C4-2B (cell line): Measurements from ENCODE around the gene GUCY1B1.

Experiments used
- H3K27ac ChIP-seq: fragments of 450-650 bp; 2 replicates; pipeline ENCODE4 v1.5.1; 2017
- ZFX ChIP-seq: fragments of 450-650 bp; IDR thresholded peaks from 2 replicates; pipeline ENCODE4 v1.6.1; 2017
- TF ChIP-seq, protein P1 (sequence below): fragments of 450-650 bp; conservative IDR thresholded peaks from 2 replicates; pipeline ENCODE4 v1.5.1; 2017; ENCODE audit warnings: mild to moderate bottlenecking

The GUCY1B1 gene

DNA sequence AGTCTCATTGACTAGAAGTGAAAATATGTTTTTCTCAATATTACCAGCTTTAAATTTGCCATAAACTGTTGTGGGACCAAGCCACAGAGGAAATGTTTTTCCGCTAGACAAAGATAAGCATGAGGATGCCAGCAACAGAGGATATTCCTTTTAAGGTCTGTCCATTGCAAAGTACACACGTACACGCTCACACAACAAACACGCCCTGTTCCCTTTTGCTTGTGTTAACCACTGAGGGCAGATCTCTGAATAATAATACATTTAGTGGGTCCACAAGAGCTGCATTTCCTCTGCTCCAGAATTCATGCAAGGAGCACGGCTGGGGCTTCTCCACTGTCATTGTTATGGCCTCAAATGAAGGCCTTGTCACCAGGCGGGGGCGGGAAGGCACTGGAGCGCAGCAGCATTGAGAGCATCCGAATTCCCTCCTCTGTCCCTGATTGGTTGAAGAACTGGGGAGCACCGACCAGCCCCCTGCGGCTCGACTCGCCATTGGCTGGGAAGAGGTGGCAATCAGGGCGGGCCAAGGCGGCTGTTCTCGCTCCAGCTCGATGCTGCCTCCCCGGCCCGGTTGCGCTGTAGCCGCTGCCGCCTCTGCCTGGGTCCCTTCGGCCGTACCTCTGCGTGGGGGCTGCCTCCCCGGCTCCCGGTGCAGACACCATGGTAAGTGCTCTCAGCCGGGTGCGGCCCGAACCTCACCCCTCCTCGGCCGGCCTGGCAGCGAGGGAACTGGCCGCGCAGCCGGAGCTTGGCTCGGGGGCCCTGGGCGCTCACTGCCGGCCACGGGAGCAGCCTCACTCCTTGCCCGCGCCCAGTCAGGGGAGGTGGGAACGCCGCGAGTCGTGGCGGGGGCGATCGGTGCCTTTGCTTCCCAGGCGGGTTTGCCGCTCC lies at the start of gene GUCY1B1:
Gene GUCY1B1, plus strand, starts transcription at position 541 of the 891 bp plus-strand sequence. Its CDS starts 120 bp downstream, at position 661.
- peak within 1 kb of the TSS; percentile 75 for H3K27ac ChIP-seq
- peak; percentile 40; the same call in 1 of the 2 replicates for TF ChIP-seq ZFX
- TF ChIP-seq, protein P1, sequence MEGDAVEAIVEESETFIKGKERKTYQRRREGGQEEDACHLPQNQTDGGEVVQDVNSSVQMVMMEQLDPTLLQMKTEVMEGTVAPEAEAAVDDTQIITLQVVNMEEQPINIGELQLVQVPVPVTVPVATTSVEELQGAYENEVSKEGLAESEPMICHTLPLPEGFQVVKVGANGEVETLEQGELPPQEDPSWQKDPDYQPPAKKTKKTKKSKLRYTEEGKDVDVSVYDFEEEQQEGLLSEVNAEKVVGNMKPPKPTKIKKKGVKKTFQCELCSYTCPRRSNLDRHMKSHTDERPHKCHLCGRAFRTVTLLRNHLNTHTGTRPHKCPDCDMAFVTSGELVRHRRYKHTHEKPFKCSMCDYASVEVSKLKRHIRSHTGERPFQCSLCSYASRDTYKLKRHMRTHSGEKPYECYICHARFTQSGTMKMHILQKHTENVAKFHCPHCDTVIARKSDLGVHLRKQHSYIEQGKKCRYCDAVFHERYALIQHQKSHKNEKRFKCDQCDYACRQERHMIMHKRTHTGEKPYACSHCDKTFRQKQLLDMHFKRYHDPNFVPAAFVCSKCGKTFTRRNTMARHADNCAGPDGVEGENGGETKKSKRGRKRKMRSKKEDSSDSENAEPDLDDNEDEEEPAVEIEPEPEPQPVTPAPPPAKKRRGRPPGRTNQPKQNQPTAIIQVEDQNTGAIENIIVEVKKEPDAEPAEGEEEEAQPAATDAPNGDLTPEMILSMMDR, result peak; percentile 51

DNA sequence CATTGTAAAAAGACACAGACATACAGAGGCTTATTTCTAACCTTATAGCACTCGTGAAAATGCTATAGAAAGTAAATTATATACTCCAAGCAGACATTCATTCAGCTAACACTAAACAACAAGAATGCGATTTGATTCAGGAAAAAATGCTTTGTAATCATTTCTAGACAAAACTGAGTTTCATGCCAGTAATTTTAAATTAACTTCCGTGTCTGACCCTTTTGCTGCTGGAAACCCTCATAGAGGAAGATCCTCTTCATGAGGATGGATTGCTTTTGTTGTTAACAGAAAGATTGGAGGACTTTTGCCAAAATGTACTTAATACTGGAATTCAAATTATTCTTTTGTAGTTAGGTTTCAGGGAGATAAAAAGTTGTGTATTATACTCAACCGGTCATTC lies 48.9 kb upstream of the GUCY1B1 start:
- TF ChIP-seq, protein P1, result no peak
- TF ChIP-seq ZFX, result no peak
- no peak overlapping the region for H3K27ac ChIP-seq

DNA sequence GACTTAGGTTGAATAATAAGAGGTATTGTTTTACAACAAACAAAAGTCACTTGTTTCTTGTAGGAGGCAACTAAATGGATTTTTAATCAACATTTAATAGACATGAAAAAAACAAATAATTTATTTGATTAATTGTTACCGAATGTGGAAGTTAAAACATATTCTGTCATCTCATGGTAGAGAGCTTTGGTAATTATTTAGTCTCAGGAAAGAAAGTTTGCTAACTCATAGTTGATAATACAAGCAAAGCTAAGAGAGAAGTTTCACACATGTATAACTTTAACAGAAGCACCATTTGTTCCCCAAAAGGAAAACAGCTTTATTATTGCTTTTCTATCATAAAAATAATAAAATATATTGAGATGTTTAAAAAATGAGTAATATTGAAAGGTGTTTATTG lies 47.3 kb upstream of the GUCY1B1 start:
- TF ChIP-seq, protein P1, result no peak
- TF ChIP-seq ZFX, result no peak
- H3K27ac ChIP-seq, result no peak overlapping the region

DNA sequence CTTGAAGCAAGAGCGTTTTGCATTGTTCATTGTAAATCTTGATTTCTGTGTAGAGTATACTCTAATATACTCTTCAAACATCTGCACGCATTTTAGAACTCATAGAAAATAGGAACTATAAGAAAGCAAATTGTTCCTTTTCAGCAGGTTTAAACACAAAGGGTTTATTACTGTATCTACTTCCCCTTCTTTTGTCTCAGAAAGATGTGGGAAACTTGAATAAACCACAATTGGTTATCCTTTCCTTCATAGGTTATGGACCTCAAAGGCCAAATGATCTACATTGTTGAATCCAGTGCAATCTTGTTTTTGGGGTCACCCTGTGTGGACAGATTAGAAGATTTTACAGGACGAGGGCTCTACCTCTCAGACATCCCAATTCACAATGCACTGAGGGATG lies 46.0 kb upstream of the GUCY1B1 start:
- TF ChIP-seq, protein P1, result no peak
- no peak for TF ChIP-seq ZFX

DNA sequence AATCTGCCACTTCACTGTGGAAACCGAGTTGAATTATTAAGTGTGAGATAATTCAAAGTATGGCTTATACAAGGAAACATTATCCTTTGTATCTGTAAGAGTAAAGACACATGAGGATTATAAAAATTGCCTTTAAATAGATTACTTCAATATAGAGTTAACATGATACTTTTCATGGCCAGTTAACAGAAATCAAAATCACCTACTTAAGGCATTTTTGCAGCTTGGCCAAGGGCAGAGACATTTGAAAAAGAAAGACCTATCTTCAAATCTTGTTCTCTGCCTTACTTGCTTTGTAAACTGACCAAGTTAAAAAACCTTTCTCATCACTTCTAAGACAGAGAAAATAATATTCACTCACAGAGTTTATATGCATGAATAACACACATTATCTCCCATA lies 44.9 kb upstream of the GUCY1B1 start:
- no peak overlapping the region for H3K27ac ChIP-seq
- TF ChIP-seq, protein P1, result no peak
- no peak for TF ChIP-seq ZFX

More for the DNA sequence above, 46.0 kb upstream of the GUCY1B1 start:
- no peak overlapping the region for H3K27ac ChIP-seq

DNA sequence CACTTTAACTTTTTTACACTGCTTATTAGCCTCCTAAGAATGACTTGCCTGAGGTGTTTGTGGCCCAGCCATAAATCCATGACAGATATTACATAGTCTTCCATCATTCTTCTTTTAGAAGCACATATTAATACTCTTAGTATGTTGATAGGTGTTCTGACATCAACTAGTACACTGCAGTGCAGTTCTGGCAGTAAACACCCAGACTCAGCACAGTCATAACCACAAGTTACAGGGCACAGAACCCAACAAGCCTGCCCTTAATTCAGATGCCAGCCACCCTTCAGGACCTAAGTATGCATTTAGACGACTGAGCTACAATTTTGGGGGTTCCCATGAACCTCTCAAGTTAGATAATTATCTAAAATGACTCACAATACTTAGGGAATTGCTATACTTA lies 36.5 kb upstream of the GUCY1B1 start:
- TF ChIP-seq ZFX, result no peak
- TF ChIP-seq, protein P1, result no peak
- H3K27ac ChIP-seq, result no peak overlapping the region

DNA sequence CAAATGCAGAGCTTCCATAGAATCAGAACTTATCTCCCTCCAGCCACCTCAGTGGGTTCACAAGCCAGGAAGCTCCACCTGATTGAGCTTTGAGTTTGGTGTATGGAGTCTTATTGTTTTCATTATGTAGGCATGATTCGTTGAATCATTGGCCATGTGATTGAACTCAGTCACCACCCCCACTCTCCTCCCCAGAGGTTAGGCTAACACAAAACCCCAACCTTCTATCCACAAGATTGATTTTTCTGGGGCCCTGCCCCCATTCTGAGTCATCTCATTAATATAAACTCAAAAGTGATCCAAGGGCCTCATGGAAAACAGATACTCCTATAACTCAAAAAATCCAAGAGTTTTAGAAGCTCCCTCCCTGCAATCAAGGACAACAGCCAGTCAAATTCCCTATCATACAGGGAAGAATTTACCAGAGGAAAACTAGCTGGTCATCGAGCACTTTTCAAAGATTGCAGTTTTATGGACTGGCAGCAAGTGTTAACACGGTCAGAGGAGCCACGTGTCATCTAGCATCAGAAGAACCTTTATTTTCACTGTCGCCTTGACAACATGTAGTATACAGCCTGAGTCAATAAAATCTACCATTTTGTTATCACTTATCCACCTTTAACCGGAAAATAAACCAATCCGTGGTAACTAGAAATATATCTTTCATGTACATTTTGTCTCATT lies 35.9 kb upstream of the GUCY1B1 start:
- TF ChIP-seq ZFX, result no peak
- TF ChIP-seq, protein P1, result no peak
- H3K27ac ChIP-seq, result no peak overlapping the region
